ENCODE data around the gene BEST3. TPM values are rescaled to one million over a fixed set of nuclear protein-coding genes. Genes with fewer than 3 reads are reported as not detected.
A peak's percentile ranks its signal among the peaks of the same experiment; 100 is the strongest.

Gene BEST3
- total RNA-seq, 1 donor from 2014 or later: not detected

DNA sequence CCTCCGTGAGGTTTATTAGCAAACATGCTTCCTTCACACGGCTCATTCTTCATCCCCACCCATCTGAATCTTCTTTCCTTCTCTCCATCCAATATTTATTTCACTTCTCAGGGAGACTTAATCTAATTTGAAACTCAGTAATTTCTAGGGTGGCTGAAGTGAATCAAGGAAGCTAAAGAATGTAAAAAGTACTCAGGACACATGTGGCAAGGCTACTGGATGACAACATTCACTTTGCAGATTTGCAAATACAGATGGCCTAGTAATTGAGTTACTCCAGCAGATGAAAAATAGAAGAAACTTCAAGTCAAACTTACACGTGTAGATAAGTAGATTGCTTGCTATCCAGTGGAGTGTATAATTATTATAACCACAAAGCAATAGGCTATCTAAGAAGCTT, 15.4 kb upstream of the BEST3 start:
- Mint-ChIP-seq H3K36me3 (ENCODE audit: unreplicated experiment) (no peaks in the 10 kb centered on the region), H3K4me1 (ENCODE audit: low read depth, unreplicated experiment) (peaks cover 6% of the 10 kb centered on the region), H3K9me3 (ENCODE audit: unreplicated experiment) (no peaks in the 10 kb centered on the region), H3K27me3 (ENCODE audit: unreplicated experiment) (no peaks in the 10 kb centered on the region), H3K27ac (ENCODE audit: unreplicated experiment) (no peak overlapping the region), H3K4me3 (ENCODE audit: unreplicated experiment) (no peak overlapping the region)
- no peak for DNase-seq
- TF ChIP-seq, protein P1, sequence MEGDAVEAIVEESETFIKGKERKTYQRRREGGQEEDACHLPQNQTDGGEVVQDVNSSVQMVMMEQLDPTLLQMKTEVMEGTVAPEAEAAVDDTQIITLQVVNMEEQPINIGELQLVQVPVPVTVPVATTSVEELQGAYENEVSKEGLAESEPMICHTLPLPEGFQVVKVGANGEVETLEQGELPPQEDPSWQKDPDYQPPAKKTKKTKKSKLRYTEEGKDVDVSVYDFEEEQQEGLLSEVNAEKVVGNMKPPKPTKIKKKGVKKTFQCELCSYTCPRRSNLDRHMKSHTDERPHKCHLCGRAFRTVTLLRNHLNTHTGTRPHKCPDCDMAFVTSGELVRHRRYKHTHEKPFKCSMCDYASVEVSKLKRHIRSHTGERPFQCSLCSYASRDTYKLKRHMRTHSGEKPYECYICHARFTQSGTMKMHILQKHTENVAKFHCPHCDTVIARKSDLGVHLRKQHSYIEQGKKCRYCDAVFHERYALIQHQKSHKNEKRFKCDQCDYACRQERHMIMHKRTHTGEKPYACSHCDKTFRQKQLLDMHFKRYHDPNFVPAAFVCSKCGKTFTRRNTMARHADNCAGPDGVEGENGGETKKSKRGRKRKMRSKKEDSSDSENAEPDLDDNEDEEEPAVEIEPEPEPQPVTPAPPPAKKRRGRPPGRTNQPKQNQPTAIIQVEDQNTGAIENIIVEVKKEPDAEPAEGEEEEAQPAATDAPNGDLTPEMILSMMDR (IDR thresholded peaks at IDR 0.05; ENCODE audit: partially characterized antibody, unreplicated experiment): no peak

DNA sequence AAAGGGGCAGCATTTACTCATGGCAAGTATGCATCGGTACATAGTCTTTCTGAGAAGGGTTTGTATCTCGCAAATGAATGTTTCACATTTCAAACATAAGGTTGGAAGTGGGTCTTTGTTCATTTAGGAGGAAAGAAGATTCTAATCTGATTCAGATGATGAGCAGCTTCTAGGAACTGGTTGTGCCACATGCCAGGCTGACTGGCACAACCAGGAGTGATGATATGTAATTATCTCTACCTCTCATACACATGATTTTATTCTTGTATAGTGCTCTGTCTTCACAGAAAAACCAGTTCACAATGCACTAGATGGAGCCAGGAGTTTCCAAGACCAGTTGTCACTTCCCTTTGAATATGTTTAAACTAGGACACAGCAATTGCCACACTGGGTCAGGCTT, 13.7 kb upstream of the BEST3 start:
- Mint-ChIP-seq H3K27ac (ENCODE audit: unreplicated experiment) (no peak overlapping the region), H3K4me1 (ENCODE audit: low read depth, unreplicated experiment) (no peaks in the 10 kb centered on the region), H3K4me3 (ENCODE audit: unreplicated experiment) (no peak overlapping the region), H3K36me3 (ENCODE audit: unreplicated experiment) (no peaks in the 10 kb centered on the region), H3K9me3 (ENCODE audit: unreplicated experiment) (peaks cover 2% of the 10 kb centered on the region), H3K27me3 (ENCODE audit: unreplicated experiment) (no peaks in the 10 kb centered on the region)
- TF ChIP-seq, protein P1 (IDR thresholded peaks at IDR 0.05; ENCODE audit: partially characterized antibody, unreplicated experiment): no peak
- no peak for DNase-seq

DNA sequence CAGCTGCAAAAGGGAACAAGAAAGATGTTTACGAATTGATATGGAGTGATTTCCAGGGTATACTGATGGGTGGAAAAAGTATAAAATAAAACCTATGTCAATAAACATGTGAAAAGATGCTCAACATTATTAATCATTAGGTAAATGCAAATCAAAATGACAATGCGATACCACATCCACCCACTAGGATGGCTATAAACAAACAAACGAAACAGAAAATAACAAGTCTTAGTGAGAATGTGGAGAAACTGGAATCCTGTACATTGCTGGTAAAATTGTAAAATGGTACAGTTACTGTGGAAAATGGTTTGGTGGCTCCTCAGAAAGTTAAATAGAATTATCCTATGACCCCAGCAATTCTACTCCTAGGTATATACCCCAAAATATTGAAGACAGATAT, 9.5 kb upstream of the BEST3 start:
- TF ChIP-seq, protein P1 (IDR thresholded peaks at IDR 0.05; ENCODE audit: partially characterized antibody, unreplicated experiment): peak; percentile 64
- Mint-ChIP-seq H3K27me3 (ENCODE audit: unreplicated experiment) (no peaks in the 10 kb centered on the region), H3K4me1 (ENCODE audit: low read depth, unreplicated experiment) (no peaks in the 10 kb centered on the region), H3K27ac (ENCODE audit: unreplicated experiment) (no peak overlapping the region), H3K36me3 (ENCODE audit: unreplicated experiment) (no peaks in the 10 kb centered on the region), H3K4me3 (ENCODE audit: unreplicated experiment) (no peak overlapping the region), H3K9me3 (ENCODE audit: unreplicated experiment) (peaks cover 2% of the 10 kb centered on the region)
- no peak for DNase-seq

DNA sequence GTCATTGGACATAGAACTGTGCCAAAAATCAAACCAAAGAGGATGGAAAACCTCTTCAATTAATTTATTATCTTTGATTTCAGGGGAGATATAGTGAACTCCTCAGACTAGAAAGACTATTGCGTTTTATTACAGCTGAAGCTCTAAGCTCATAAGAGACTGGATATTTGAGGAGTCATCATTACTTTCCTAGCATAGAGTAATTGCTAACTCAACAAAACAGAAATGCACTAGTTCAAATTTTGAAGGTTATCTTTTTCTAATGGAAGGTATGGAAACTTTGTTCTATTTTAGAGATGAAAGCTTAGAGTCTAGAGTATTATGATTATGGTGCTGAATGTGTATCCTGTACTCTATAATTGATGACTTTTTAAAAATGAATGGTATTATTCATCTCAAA, 5.3 kb upstream of the BEST3 start:
- no peaks in the 10 kb centered on the region for H3K36me3 Mint-ChIP-seq (ENCODE audit: unreplicated experiment)
- H3K27ac Mint-ChIP-seq (ENCODE audit: unreplicated experiment): no peak overlapping the region
- H3K27me3 Mint-ChIP-seq (ENCODE audit: unreplicated experiment): no peaks in the 10 kb centered on the region
- TF ChIP-seq, protein P1 (IDR thresholded peaks at IDR 0.05; ENCODE audit: partially characterized antibody, unreplicated experiment): no peak
- no peaks in the 10 kb centered on the region for H3K4me1 Mint-ChIP-seq (ENCODE audit: low read depth, unreplicated experiment)
- H3K9me3 Mint-ChIP-seq (ENCODE audit: unreplicated experiment): peaks cover 2% of the 10 kb centered on the region
- DNase-seq: no peak
- no peak overlapping the region for H3K4me3 Mint-ChIP-seq (ENCODE audit: unreplicated experiment)

DNA sequence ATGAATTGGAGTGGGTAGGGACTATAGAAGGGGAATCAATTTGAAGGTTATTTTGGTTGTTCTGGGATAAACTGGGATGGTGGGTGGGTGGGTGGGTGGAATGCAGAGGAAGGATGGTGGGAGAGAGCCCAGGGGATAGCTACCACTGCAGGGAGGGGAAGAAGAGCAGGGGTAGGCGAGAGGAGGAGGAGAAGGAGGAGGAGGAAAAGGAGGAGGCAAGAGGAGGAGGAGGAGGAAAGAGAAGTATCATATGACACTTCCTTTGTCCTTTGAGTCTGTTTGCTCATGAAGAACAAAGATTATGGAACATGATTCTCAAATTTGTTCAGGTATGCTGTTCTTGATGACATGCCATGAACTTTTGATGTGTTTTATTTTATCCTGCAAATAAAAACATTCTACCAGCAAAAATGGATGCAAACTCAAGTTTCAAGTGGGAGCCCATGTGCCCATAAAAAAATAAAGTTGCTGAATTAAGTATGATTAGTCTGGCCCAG, 4.1 kb upstream of the BEST3 start:
- H3K9me3 Mint-ChIP-seq (ENCODE audit: unreplicated experiment): no peaks in the 10 kb centered on the region
- DNase-seq: no peak
- H3K4me3 Mint-ChIP-seq (ENCODE audit: unreplicated experiment): no peak overlapping the region
- H3K27ac Mint-ChIP-seq (ENCODE audit: unreplicated experiment): no peak overlapping the region
- no peaks in the 10 kb centered on the region for H3K4me1 Mint-ChIP-seq (ENCODE audit: low read depth, unreplicated experiment)
- TF ChIP-seq, protein P1 (IDR thresholded peaks at IDR 0.05; ENCODE audit: partially characterized antibody, unreplicated experiment): no peak
- H3K36me3 Mint-ChIP-seq (ENCODE audit: unreplicated experiment): no peaks in the 10 kb centered on the region
- no peaks in the 10 kb centered on the region for H3K27me3 Mint-ChIP-seq (ENCODE audit: unreplicated experiment)
